Measurements from ENCODE around the gene ALDH3B1.

GRCh38 chr11:67999201-67999629 lies 10.9 kb upstream of the ALDH3B1 start:
- TF ChIP-seq EZH2 (IDR thresholded peaks at IDR 0.05; ENCODE audit: borderline replicate concordance, insufficient read depth, low read length, poor library complexity, severe bottlenecking) = no peak
- TF ChIP-seq CTCF (IDR thresholded peaks at IDR 0.05; ENCODE audit: poor library complexity, severe bottlenecking) = no peak
- no peak for TF ChIP-seq POLR2AphosphoS5 (IDR thresholded peaks at IDR 0.05)
- no peak for TF ChIP-seq REST (IDR thresholded peaks at IDR 0.05; ENCODE audit: borderline replicate concordance)
- TF ChIP-seq EP300 (conservative IDR thresholded peaks at IDR 0.05; ENCODE audit: poor library complexity, severe bottlenecking) = no peak
- no peak for TF ChIP-seq RAD21 (conservative IDR thresholded peaks at IDR 0.05)
